Cardiac muscle cell (in vitro differentiated cells and primary cell): ENCODE results near the gene PGS1. TPM values are rescaled to one million over a fixed set of nuclear protein-coding genes. Genes with fewer than 3 reads are reported as not detected.
"Not testable (repeated sequence)": the region's sequence is repeated elsewhere in the genome, so short reads cannot be mapped to it uniquely, and the experiment has no call there.

Experiments used
- DNase-seq, 2 donors: peaks; one replicate each; pipeline versions ENCODE4 v3.0.0 to v3.0.0-alpha.2; 2010 to 2017; ENCODE audit warnings: low read depth in 1 of 2, low spot score in 1 of 2
- H3K27ac ChIP-seq: fragments of 200-600 bp; sonication (generic); 2 replicates; pipeline ENCODE4 v1.5.1; 2016
- H3K27me3 ChIP-seq: fragments of 200-600 bp; sonication (generic); 2 replicates; pipeline ENCODE4 v1.6.0; 2016; ENCODE audit warnings: control low read depth
- H3K36me3 ChIP-seq: fragments of 200-600 bp; sonication (generic); 2 replicates; pipeline ENCODE4 v1.5.1; 2016; ENCODE audit warnings: control low read depth
- H3K4me1 ChIP-seq: fragments of 200-600 bp; sonication (generic); 2 replicates; pipeline ENCODE4 v1.8.1; 2017; ENCODE audit warnings: low read depth, mild to moderate bottlenecking, mixed run types
- H3K4me3 ChIP-seq: fragments of 200-600 bp; sonication (generic); 2 replicates; pipeline ENCODE4 v1.5.1; 2016; ENCODE audit warnings: mild to moderate bottlenecking
- H3K9me3 ChIP-seq: fragments of 200-600 bp; sonication (generic); 2 replicates; pipeline ENCODE4 v1.5.1; 2017; ENCODE audit warnings: low read depth, mild to moderate bottlenecking, control low read depth
- CTCF ChIP-seq: IDR thresholded peaks from 2 replicates; pipeline ENCODE4 v1.5.1; 2012; ENCODE audit warnings: low read depth, mild to moderate bottlenecking, low read length
- polyA plus RNA-seq: library from polyadenylated mRNA; unstranded; fragments of >200 nt; fragmentation: Nextera tagmentation; extraction: Ambion mirVana; gene quantifications from 2 replicates; pipeline ENCODE4 v1.2.1, GENCODE V29; 2016
- total RNA-seq: library from RNA; depleted of rRNA; stranded (reverse); fragments of >200 nt; gene quantifications from 2 replicates; pipeline ENCODE4 v1.2.3, GENCODE V29; 2016

PGS1 gene
- total RNA-seq (52.5 and 64.7 TPM in 2 replicates), polyA plus RNA-seq (46.7 and 50.7 TPM in 2 replicates)

GRCh38 chr17:78378225-78379130 is at the start of gene PGS1:
Gene PGS1 (plus strand): TSS chr17:78378649. CDS start chr17:78378666, 17 bp downstream.
- TF ChIP-seq CTCF = no peak
- peak within 1 kb of the TSS; percentile 82 for H3K27ac ChIP-seq
- no peaks in the 10 kb centered on the region for H3K36me3 ChIP-seq
- H3K9me3 ChIP-seq = no peaks in the 10 kb centered on the region
- H3K4me1 ChIP-seq = peaks cover 22% of the 10 kb centered on the region
- DNase-seq = peak; percentile 80 to 84
- peak within 1 kb of the TSS; percentile 98 for H3K4me3 ChIP-seq
- H3K27me3 ChIP-seq = no peaks in the 10 kb centered on the region

GRCh38 chr17:78329263-78330059 is 49.0 kb upstream of the PGS1 start:
- Histone ChIP-seq H3K4me1 (peaks cover 4% of the 10 kb centered on the region), H3K27ac (no peak overlapping the region), H3K4me3 (no peak overlapping the region), H3K36me3 (no peaks in the 10 kb centered on the region), H3K9me3 (no peaks in the 10 kb centered on the region), H3K27me3 (no peaks in the 10 kb centered on the region)
- TF ChIP-seq CTCF = peak; percentile 3
- DNase-seq = peak in 1 of 2 donors; percentile 72

GRCh38 chr17:78330570-78331224 is 47.8 kb upstream of the PGS1 start:
- TF ChIP-seq CTCF = no peak
- Histone ChIP-seq H3K36me3 (no peaks in the 10 kb centered on the region), H3K27me3 (no peaks in the 10 kb centered on the region), H3K4me1 (no peaks in the 10 kb centered on the region), H3K9me3 (no peaks in the 10 kb centered on the region), H3K27ac (no peak overlapping the region), H3K4me3 (no peak overlapping the region)
- DNase-seq = no peak

- not testable (repeated sequence) for H3K27me3 ChIP-seq, H3K4me3 ChIP-seq, H3K4me1 ChIP-seq, H3K27ac ChIP-seq, H3K9me3 ChIP-seq, H3K36me3 ChIP-seq, DNase-seq
These were observed 47.1 kb upstream of the PGS1 start for GRCh38 chr17:78331355-78331754.

GRCh38 chr17:78332991-78333390 is 45.5 kb upstream of the PGS1 start:
- Histone ChIP-seq H3K27me3 (no peaks in the 10 kb centered on the region), H3K4me3 (no peak overlapping the region)

More at GRCh38 chr17:78332991-78333390, 45.5 kb upstream of the PGS1 start:
- DNase-seq = no peak
- H3K9me3 ChIP-seq = no peaks in the 10 kb centered on the region
- no peak for TF ChIP-seq CTCF
- no peaks in the 10 kb centered on the region for H3K36me3 ChIP-seq
- no peak overlapping the region for H3K27ac ChIP-seq
- no peaks in the 10 kb centered on the region for H3K4me1 ChIP-seq
